Fibroblast of pulmonary artery (primary cell): Measurements from ENCODE around the gene PTGES2.
"Not testable (repeated sequence)": the region's sequence is repeated elsewhere in the genome, so short reads cannot be mapped to it uniquely, and the experiment has no call there.

Experiments
- DNase-seq: peaks from one replicate; pipeline ENCODE4 v3.0.0-alpha.2; 2010; ENCODE audit warnings: low read depth
- H3K4me3 ChIP-seq: replicated peaks from 2 replicates; pipeline ENCODE4 v1.5.1; 2011; ENCODE audit warnings: low read depth, mild to moderate bottlenecking, control low read depth, low read length, moderate library complexity
- TF ChIP-seq, protein P1 (sequence below): IDR thresholded peaks from 2 replicates; pipeline ENCODE4 v1.5.1; 2011; ENCODE audit warnings: mild to moderate bottlenecking, control low read depth, low read length, inconsistent platforms; ENCODE audit errors: missing control alignments

The PTGES2 gene

DNA sequence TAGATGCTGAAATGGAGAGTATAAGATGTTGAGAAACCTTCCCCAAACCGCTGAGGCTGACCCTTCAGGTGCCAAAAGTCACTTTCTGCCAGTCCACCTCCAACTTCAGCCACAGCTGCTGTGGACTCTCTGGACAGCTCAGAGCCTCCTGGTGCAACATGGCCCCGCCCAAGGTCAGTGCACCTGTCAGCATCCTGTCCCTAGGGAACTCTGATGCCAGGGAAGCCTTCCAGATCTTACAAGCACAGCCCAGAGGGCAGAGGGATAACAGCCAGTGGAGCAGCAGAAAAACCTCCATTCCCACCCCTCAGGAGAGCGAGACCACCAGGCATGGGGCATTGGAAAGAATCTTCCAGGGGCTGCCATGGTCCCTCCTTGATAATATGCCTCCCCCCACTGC is 10.5 kb upstream of the PTGES2 start:
- TF ChIP-seq, protein P1, sequence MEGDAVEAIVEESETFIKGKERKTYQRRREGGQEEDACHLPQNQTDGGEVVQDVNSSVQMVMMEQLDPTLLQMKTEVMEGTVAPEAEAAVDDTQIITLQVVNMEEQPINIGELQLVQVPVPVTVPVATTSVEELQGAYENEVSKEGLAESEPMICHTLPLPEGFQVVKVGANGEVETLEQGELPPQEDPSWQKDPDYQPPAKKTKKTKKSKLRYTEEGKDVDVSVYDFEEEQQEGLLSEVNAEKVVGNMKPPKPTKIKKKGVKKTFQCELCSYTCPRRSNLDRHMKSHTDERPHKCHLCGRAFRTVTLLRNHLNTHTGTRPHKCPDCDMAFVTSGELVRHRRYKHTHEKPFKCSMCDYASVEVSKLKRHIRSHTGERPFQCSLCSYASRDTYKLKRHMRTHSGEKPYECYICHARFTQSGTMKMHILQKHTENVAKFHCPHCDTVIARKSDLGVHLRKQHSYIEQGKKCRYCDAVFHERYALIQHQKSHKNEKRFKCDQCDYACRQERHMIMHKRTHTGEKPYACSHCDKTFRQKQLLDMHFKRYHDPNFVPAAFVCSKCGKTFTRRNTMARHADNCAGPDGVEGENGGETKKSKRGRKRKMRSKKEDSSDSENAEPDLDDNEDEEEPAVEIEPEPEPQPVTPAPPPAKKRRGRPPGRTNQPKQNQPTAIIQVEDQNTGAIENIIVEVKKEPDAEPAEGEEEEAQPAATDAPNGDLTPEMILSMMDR = no peak
- H3K4me3 ChIP-seq = no peak overlapping the region
- DNase-seq = no peak

DNA sequence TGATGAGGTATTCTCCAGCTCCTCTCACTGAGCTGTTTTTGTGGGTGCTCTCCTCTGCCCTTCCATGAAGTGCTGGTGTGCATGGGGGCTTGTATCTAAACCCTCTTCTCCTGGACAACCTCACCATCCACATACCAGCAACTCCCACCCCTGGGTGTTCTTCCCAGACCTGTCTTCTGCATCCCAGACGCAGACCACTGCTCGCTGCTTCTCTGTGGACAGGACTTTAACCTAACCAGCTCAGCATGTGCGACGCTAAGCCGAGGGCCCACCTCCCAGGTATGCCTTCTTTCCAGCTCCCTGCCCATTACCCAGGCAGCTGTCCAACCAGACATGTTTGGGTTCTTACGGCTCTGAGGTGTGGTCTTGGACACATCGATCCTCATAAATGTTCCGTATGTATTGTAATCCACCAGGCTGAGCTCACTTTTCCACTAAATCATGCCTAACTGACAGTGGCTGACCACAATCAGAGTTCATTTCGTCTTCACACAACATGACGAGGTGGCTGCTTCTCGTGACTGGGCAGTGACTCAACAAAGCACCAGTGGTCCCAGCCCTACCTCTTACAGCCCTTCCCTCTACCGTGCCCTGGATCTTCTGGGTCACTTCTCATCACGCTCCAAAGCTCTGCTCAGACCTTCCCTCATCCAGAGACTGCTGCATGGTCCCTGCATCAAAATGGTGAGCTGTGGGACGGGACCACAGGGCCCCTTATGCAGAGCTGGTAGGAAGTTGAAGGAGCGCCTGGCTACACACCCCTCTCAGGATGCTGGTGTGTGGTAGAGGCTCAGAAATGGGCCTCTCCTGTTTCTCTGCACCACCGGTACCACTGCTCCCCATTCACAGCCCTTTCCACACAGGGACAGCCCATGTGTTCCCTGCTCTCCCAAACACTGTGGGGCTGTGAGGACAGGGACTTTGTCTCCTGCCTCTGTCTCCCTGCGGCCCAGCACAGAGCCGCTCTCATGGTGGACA is 9.6 kb upstream of the PTGES2 start:
- peak; percentile 28 for DNase-seq
- TF ChIP-seq, protein P1 = no peak

GRCh38 chr9:128135561-128135960 is 8.0 kb upstream of the PTGES2 start:
- not testable (repeated sequence) for H3K4me3 ChIP-seq, DNase-seq

More for the DNA sequence above, 9.6 kb upstream of the PTGES2 start:
- H3K4me3 ChIP-seq = no peak overlapping the region

GRCh38 chr9:128132139-128132538 is 4.6 kb upstream of the PTGES2 start:
- DNase-seq, H3K4me3 ChIP-seq: not testable (repeated sequence)

DNA sequence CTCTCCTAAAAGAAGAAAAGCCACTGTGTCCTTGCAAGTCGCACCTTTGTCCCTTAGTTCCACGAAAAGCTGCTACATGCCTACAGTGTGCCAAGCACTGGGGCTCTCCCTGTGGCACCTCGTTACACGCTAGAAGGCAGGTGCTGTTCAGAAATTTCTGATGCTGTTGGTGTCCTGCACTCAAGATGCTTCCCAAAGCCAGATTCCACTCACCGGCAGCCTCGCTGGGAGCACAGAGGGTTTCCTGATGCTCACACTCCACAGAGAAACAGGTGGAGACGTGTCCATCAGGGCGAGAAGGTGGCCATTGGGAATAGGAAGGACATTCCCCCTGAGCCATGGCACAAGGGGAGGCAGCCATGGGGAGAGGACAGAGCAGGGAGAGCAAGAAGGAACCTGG is 3.8 kb upstream of the PTGES2 start:
- not testable (repeated sequence) for H3K4me3 ChIP-seq, DNase-seq

DNA sequence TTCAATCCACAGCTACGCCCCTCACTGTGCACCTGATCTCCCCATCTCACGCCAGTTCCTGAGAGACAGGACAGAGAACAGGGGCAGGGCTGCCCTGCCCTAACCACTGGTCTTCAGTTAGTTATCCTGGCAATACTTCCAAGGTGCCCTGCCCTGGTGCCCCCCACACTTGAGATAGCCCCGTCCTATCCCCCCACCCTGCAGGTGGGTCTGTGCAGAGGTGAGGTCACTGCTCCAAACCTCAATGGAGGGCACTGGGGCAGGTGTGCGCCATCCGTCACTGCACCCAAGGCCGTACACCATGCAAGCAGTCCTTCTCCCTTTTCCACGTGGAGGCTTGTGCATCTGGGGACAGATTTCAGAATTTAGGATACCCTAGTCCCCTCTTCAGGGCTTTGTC is 3.1 kb upstream of the PTGES2 start:
- H3K4me3 ChIP-seq, DNase-seq: not testable (repeated sequence)

- DNase-seq, H3K4me3 ChIP-seq: not testable (repeated sequence)
- TF ChIP-seq, protein P1 = peak; percentile 5
These were observed 2.6 kb upstream of the PTGES2 start for GRCh38 chr9:128129976-128130590.

DNA sequence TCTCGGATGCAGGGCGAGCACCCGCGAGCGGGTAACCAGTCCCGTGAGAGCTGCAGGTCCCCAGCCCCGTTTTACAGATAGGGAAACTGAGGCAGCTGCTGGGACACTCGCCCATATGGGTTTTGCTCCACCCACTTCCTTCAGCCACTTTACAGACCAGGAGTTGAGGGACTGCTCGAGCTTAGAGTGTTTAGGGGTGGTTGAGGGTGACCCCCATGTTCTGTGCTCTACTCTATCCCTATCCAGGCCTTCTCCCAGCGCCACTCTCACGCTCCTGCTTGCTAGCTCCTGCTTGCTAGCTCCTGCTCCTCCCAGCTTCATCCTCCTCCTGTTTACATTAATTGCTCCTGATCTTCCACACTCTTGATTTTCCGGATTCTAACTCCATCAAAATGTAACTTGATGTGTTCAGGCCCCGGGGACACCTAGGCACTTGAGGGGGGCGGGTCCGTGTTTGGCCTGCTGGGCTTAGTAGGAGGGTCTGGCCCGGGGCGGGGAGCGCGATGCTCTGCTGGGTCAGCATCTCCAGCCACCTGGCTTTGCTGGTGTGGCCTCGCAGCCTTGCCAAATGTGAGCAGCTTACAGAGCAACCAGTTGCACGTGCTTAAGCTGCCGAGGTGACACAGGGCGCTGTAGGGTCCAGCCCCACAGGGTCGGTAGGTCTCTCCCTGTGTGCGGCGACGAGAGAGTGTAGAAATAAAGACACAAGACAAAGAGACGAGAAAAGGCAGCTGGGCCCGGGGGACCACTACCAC is 1.5 kb upstream of the PTGES2 start:
- TF ChIP-seq, protein P1 = no peak
- H3K4me3 ChIP-seq = peak overlapping the region; percentile 93
- no peak for DNase-seq
